H1 (cell line): Measurements from ENCODE around the gene SLC26A11. TPM values are rescaled to one million over a fixed set of nuclear protein-coding genes. Genes with fewer than 3 reads are reported as not detected.

Source experiments
- polyA plus RNA-seq, 7 experiments: library from polyadenylated mRNA; depleted of rRNA in 3 of 7; stranded (reverse) in 5 of 7; unstranded in 2 of 7; fragments of >200 nt in 5 of 7; fragments of 200-250 nt in 2 of 7; gene quantifications; 1 replicate in 5 of 7; 2 replicates in 1 of 7; 4 replicates in 1 of 7; pipeline versions ENCODE4 v1.2.1 to v1.2.3, GENCODE V29; 2011 to 2013; ENCODE audit warnings: missing spikeins in 2 of 7, mixed read lengths in 2 of 7
- total RNA-seq: library from RNA; stranded (reverse); fragmentation: NEBNext Ultra II Directional; extraction: Animal tissue kit (Norgen Biotek cat#: 25700); gene quantifications from 2 replicates; pipeline ENCODE4 v1.2.1, GENCODE V29; 2021
- TF ChIP-seq, protein P1 (sequence below): IDR thresholded peaks from 2 replicates; pipeline ENCODE4 v1.6.1; 2011; ENCODE audit warnings: low read depth, mild to moderate bottlenecking, low read length; ENCODE audit not compliant: insufficient read depth

SLC26A11 gene
- total and polyA plus RNA-seq, 2 of the 8 experiments (the other 6 are each of a cell fraction or from before 2014, with no cell fraction given), result 15.5 to 25.9 TPM

DNA sequence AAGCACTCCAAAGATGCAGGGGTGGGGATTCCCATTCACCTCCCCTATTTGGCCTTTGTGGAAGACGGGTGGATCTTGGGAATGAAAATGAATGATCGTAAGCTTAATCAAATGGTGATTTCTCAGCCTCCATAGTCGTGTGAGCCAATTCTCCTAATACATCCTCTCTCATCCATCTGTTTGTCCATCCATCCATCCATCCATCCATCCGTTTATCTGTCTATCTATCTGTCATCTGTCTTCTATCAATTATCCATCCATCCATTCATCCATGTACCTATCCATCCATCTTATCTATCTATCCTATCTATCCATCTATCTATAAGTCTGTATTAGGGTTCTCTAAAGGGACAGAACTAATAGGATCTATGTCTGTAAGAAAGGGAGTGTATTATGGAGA lies 48.2 kb downstream of the SLC26A11 start (continued):
- TF ChIP-seq, protein P1, sequence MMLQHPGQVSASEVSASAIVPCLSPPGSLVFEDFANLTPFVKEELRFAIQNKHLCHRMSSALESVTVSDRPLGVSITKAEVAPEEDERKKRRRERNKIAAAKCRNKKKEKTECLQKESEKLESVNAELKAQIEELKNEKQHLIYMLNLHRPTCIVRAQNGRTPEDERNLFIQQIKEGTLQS, result no peak
- TF ChIP-seq, all 59 proteins: peak for 0
